GM23338 (cell line): ENCODE measurements around the gene GPA33. TPM values are rescaled to one million over a fixed set of nuclear protein-coding genes. Genes with fewer than 3 reads are reported as not detected.

Source experiments
- ATAC-seq: fragments of 200-7000 bp; cut with Tn5 transposase; 3 replicates; pipeline ENCODE4 v1.9.1; 2020
- DNase-seq: peaks from one replicate; pipeline ENCODE4 v3.0.0-alpha.2; 2015; ENCODE audit warnings: low spot score
- H2AFZ ChIP-seq: fragments of 200-600 bp; sonication (generic); 2 replicates; pipeline ENCODE4 v1.8.0; 2016; ENCODE audit warnings: antibody characterized with exemption, mild to moderate bottlenecking, moderate library complexity
- H3F3A ChIP-seq: fragments of 200-600 bp; sonication (generic); replicated peaks from 2 replicates; pipeline ENCODE4 v1.8.0; 2017; ENCODE audit warnings: antibody characterized with exemption, mixed run types, low read depth
- H3K27ac ChIP-seq: fragments of 200-600 bp; sonication (generic); 2 replicates; pipeline ENCODE4 v1.6.1; 2016; ENCODE audit warnings: low read depth
- H3K27me3 ChIP-seq: fragments of 200-600 bp; sonication (generic); 2 replicates; pipeline ENCODE4 v1.8.0; 2016; ENCODE audit warnings: mild to moderate bottlenecking, mixed run types, moderate library complexity; ENCODE audit not compliant: insufficient read depth
- H3K36me3 ChIP-seq: fragments of 200-600 bp; sonication (generic); 2 replicates; pipeline ENCODE4 v1.8.0; 2016; ENCODE audit warnings: mild to moderate bottlenecking; ENCODE audit not compliant: insufficient read depth
- H3K4me1 ChIP-seq: fragments of 200-600 bp; sonication (generic); 2 replicates; pipeline ENCODE4 v1.8.0; 2016; ENCODE audit warnings: mild to moderate bottlenecking, moderate library complexity; ENCODE audit not compliant: insufficient read depth
- H3K4me2 ChIP-seq: fragments of 200-600 bp; sonication (generic); 2 replicates; pipeline ENCODE4 v1.7.1; 2017; ENCODE audit warnings: mixed run types
- H3K4me3 ChIP-seq: fragments of 200-600 bp; sonication (generic); 2 replicates; pipeline ENCODE4 v1.6.1; 2016; ENCODE audit warnings: mixed run types
- H3K79me2 ChIP-seq: fragments of 200-600 bp; sonication (generic); replicated peaks from 2 replicates; pipeline ENCODE4 v1.8.0; 2017; ENCODE audit warnings: mild to moderate bottlenecking; ENCODE audit not compliant: insufficient read depth
- H3K9me2 ChIP-seq: fragments of 200-600 bp; sonication (generic); 2 replicates; pipeline ENCODE4 v1.8.0; 2017; ENCODE audit not compliant: insufficient read depth
- H4K20me1 ChIP-seq: fragments of 200-600 bp; sonication (generic); replicated peaks from 2 replicates; pipeline ENCODE4 v1.8.0; 2017; ENCODE audit warnings: mild to moderate bottlenecking; ENCODE audit not compliant: insufficient read depth
- H3K27ac Mint-ChIP-seq: 2 replicates; pipeline ENCODE4 v1.8.0; 2020; ENCODE audit warnings: inconsistent platforms, mild to moderate bottlenecking, moderate library complexity, mixed read lengths
- H3K27me3 Mint-ChIP-seq: 3 replicates; pipeline ENCODE4 v1.8.0; 2022; ENCODE audit warnings: low read depth, mild to moderate bottlenecking, moderate library complexity, mixed read lengths, inconsistent platforms; ENCODE audit not compliant: insufficient read depth, poor library complexity
- H3K36me3 Mint-ChIP-seq: 3 replicates; pipeline ENCODE4 v1.8.0; 2021; ENCODE audit warnings: low read depth, mild to moderate bottlenecking, inconsistent platforms, moderate library complexity, mixed read lengths
- H3K4me1 Mint-ChIP-seq: 3 replicates; pipeline ENCODE4 v1.8.0; 2020; ENCODE audit warnings: mild to moderate bottlenecking, inconsistent platforms, mixed read lengths
- H3K4me3 Mint-ChIP-seq: 3 replicates; pipeline ENCODE4 v1.8.0; 2021; ENCODE audit warnings: moderate library complexity, mild to moderate bottlenecking, inconsistent platforms, mixed read lengths
- H3K9me3 Mint-ChIP-seq: 3 replicates; pipeline ENCODE4 v1.8.0; 2020; ENCODE audit warnings: moderate library complexity, mild to moderate bottlenecking, inconsistent platforms, mixed read lengths
- CREB1 ChIP-seq: fragments of 250-450 bp; sonication (Bioruptor Pico); IDR thresholded peaks from 2 replicates; pipeline ENCODE4 v1.5.0; 2020; ENCODE audit warnings: low read depth, mild to moderate bottlenecking, moderate library complexity
- EZH2 ChIP-seq: fragments of 200-600 bp; sonication (generic); IDR thresholded peaks from one replicate; pipeline ENCODE4 v1.8.0; 2017; ENCODE audit warnings: antibody characterized with exemption, mild to moderate bottlenecking, low read depth; ENCODE audit not compliant: unreplicated experiment
- EZH2phosphoT487 ChIP-seq: fragments of 200-600 bp; sonication (generic); IDR thresholded peaks from one replicate; pipeline ENCODE4 v1.8.1; 2018; ENCODE audit warnings: antibody characterized with exemption; ENCODE audit not compliant: unreplicated experiment
- JUNB ChIP-seq: IDR thresholded peaks from one replicate; pipeline ENCODE4 v1.6.1; 2016; ENCODE audit warnings: antibody characterized with exemption; ENCODE audit not compliant: unreplicated experiment
- NANOG ChIP-seq: IDR thresholded peaks from 2 replicates; pipeline ENCODE4 v1.6.1; 2016; ENCODE audit warnings: antibody characterized with exemption, borderline replicate concordance
- POLR2AphosphoS5 ChIP-seq: IDR thresholded peaks from 2 replicates; pipeline ENCODE4 v1.6.1; 2016; ENCODE audit warnings: antibody characterized with exemption, low read depth
- STAT1 ChIP-seq: IDR thresholded peaks from one replicate; pipeline ENCODE4 v1.6.1; 2016; ENCODE audit warnings: antibody characterized with exemption; ENCODE audit not compliant: unreplicated experiment
- ZNF114 ChIP-seq: fragments of 250-450 bp; sonication (Bioruptor Pico); IDR thresholded peaks from 2 replicates; pipeline ENCODE4 v1.5.0; 2020; ENCODE audit warnings: mild to moderate bottlenecking, moderate library complexity
- ZNF331 ChIP-seq: fragments of 250-450 bp; sonication (Bioruptor Pico); IDR thresholded peaks from 2 replicates; pipeline ENCODE4 v1.5.0; 2020; ENCODE audit warnings: low read depth, mild to moderate bottlenecking, moderate library complexity
- polyA plus RNA-seq: library from polyadenylated mRNA; unstranded; fragments of >200 nt; fragmentation: Nextera tagmentation; extraction: Ambion mirVana; gene quantifications from 2 replicates; pipeline ENCODE4 v1.2.1, GENCODE V29; 2016
- total RNA-seq: library from RNA; depleted of rRNA; stranded (reverse); fragments of >200 nt; shearing (Covaris generic); gene quantifications from 2 replicates; pipeline ENCODE4 v1.2.3, GENCODE V29; 2014
- TF ChIP-seq, protein P1 (sequence below): fragments of 250-450 bp; sonication (Bioruptor Pico); IDR thresholded peaks from 2 replicates; pipeline ENCODE4 v1.5.0; 2020; ENCODE audit warnings: mild to moderate bottlenecking, moderate library complexity
- TF ChIP-seq, protein P2 (sequence below): IDR thresholded peaks from one replicate; pipeline ENCODE4 v1.6.1; 2018; ENCODE audit warnings: antibody characterized with exemption; ENCODE audit not compliant: unreplicated experiment
- TF ChIP-seq, protein P3 (sequence below): IDR thresholded peaks from 2 replicates; pipeline ENCODE4 v1.6.1; 2016; ENCODE audit warnings: antibody characterized with exemption
- TF ChIP-seq, protein P4 (sequence below), 2 experiments: fragments of 200-600 bp in 1 of 2; sonication (generic) in 1 of 2; conservative IDR thresholded peaks; 2 replicates each; pipeline versions ENCODE4 v1.5.1 to v1.6.1; 2016 to 2017; ENCODE audit warnings: antibody characterized with exemption in 2 of 2, low read depth in 2 of 2, mild to moderate bottlenecking in 2 of 2, moderate library complexity in 1 of 2

Gene GPA33
- total and polyA plus RNA-seq, 2 experiments from 2014 or later = 0.10 to 0.28 TPM

DNA sequence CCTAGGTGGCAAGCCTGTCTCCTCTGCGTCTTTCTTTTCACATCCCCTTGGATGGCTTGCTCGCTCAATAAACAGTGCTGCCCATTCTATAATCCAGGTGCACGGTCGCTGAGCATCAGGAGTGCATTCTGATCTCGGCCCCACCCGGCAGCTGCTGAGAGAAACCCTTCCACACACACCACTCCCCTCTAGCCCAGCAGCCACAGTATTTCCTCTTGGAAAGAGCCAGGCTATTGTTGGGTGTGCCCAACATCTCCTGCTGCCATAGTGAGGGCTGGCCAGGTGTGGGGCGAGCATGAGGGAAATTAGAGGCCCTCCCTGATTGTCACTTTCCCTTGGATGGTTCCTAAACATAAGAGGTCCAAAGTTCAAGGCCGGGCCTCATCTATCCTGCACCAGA lies 24.7 kb downstream of the GPA33 start:
- no peaks in the 10 kb centered on the region for H3K4me1 ChIP-seq
- no peak overlapping the region for H2AFZ ChIP-seq
- H3K4me1 Mint-ChIP-seq = peaks cover 14% of the 10 kb centered on the region; the same call in 2 of the 3 replicates
- H3F3A ChIP-seq = no peaks in the 10 kb centered on the region
- no peak overlapping the region for H3K27ac Mint-ChIP-seq
- H3K36me3 ChIP-seq = no peaks in the 10 kb centered on the region
- no peak overlapping the region for H3K4me3 ChIP-seq
- H4K20me1 ChIP-seq = no peaks in the 10 kb centered on the region
- H3K4me2 ChIP-seq = no peak overlapping the region
- H3K27me3 Mint-ChIP-seq = peaks cover 3% of the 10 kb centered on the region
- H3K4me3 Mint-ChIP-seq = no peak overlapping the region
- no peak for TF ChIP-seq STAT1
- no peak for TF ChIP-seq ZNF331 (CRISPR knock-in tag)
- TF ChIP-seq, protein P1, sequence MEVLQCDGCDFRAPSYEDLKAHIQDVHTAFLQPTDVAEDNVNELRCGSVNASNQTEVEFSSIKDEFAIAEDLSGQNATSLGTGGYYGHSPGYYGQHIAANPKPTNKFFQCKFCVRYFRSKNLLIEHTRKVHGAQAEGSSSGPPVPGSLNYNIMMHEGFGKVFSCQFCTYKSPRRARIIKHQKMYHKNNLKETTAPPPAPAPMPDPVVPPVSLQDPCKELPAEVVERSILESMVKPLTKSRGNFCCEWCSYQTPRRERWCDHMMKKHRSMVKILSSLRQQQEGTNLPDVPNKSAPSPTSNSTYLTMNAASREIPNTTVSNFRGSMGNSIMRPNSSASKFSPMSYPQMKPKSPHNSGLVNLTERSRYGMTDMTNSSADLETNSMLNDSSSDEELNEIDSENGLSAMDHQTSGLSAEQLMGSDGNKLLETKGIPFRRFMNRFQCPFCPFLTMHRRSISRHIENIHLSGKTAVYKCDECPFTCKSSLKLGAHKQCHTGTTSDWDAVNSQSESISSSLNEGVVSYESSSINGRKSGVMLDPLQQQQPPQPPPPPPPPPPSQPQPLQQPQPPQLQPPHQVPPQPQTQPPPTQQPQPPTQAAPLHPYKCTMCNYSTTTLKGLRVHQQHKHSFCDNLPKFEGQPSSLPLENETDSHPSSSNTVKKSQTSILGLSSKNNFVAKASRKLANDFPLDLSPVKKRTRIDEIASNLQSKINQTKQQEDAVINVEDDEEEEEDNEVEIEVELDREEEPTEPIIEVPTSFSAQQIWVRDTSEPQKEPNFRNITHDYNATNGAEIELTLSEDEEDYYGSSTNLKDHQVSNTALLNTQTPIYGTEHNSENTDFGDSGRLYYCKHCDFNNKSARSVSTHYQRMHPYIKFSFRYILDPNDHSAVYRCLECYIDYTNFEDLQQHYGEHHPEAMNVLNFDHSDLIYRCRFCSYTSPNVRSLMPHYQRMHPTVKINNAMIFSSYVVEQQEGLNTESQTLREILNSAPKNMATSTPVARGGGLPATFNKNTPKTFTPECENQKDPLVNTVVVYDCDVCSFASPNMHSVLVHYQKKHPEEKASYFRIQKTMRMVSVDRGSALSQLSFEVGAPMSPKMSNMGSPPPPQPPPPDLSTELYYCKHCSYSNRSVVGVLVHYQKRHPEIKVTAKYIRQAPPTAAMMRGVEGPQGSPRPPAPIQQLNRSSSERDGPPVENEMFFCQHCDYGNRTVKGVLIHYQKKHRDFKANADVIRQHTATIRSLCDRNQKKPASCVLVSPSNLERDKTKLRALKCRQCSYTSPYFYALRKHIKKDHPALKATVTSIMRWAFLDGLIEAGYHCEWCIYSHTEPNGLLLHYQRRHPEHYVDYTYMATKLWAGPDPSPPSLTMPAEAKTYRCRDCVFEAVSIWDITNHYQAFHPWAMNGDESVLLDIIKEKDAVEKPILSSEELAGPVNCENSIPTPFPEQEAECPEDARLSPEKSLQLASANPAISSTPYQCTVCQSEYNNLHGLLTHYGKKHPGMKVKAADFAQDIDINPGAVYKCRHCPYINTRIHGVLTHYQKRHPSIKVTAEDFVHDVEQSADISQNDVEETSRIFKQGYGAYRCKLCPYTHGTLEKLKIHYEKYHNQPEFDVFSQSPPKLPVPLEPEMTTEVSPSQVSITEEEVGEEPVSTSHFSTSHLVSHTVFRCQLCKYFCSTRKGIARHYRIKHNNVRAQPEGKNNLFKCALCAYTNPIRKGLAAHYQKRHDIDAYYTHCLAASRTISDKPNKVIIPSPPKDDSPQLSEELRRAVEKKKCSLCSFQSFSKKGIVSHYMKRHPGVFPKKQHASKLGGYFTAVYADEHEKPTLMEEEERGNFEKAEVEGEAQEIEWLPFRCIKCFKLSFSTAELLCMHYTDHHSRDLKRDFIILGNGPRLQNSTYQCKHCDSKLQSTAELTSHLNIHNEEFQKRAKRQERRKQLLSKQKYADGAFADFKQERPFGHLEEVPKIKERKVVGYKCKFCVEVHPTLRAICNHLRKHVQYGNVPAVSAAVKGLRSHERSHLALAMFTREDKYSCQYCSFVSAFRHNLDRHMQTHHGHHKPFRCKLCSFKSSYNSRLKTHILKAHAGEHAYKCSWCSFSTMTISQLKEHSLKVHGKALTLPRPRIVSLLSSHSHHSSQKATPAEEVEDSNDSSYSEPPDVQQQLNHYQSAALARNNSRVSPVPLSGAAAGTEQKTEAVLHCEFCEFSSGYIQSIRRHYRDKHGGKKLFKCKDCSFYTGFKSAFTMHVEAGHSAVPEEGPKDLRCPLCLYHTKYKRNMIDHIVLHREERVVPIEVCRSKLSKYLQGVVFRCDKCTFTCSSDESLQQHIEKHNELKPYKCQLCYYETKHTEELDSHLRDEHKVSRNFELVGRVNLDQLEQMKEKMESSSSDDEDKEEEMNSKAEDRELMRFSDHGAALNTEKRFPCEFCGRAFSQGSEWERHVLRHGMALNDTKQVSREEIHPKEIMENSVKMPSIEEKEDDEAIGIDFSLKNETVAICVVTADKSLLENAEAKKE (CRISPR knock-in tag) = no peak
- TF ChIP-seq EZH2phosphoT487 = no peak
- TF ChIP-seq NANOG = no peak
- TF ChIP-seq JUNB = no peak
- TF ChIP-seq, protein P2, sequence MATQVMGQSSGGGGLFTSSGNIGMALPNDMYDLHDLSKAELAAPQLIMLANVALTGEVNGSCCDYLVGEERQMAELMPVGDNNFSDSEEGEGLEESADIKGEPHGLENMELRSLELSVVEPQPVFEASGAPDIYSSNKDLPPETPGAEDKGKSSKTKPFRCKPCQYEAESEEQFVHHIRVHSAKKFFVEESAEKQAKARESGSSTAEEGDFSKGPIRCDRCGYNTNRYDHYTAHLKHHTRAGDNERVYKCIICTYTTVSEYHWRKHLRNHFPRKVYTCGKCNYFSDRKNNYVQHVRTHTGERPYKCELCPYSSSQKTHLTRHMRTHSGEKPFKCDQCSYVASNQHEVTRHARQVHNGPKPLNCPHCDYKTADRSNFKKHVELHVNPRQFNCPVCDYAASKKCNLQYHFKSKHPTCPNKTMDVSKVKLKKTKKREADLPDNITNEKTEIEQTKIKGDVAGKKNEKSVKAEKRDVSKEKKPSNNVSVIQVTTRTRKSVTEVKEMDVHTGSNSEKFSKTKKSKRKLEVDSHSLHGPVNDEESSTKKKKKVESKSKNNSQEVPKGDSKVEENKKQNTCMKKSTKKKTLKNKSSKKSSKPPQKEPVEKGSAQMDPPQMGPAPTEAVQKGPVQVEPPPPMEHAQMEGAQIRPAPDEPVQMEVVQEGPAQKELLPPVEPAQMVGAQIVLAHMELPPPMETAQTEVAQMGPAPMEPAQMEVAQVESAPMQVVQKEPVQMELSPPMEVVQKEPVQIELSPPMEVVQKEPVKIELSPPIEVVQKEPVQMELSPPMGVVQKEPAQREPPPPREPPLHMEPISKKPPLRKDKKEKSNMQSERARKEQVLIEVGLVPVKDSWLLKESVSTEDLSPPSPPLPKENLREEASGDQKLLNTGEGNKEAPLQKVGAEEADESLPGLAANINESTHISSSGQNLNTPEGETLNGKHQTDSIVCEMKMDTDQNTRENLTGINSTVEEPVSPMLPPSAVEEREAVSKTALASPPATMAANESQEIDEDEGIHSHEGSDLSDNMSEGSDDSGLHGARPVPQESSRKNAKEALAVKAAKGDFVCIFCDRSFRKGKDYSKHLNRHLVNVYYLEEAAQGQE = no peak
- no peak for TF ChIP-seq EZH2
- TF ChIP-seq, protein P3, sequence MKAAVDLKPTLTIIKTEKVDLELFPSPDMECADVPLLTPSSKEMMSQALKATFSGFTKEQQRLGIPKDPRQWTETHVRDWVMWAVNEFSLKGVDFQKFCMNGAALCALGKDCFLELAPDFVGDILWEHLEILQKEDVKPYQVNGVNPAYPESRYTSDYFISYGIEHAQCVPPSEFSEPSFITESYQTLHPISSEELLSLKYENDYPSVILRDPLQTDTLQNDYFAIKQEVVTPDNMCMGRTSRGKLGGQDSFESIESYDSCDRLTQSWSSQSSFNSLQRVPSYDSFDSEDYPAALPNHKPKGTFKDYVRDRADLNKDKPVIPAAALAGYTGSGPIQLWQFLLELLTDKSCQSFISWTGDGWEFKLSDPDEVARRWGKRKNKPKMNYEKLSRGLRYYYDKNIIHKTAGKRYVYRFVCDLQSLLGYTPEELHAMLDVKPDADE = no peak
- TF ChIP-seq CREB1 (CRISPR knock-in tag) = no peak
- TF ChIP-seq, protein P4, sequence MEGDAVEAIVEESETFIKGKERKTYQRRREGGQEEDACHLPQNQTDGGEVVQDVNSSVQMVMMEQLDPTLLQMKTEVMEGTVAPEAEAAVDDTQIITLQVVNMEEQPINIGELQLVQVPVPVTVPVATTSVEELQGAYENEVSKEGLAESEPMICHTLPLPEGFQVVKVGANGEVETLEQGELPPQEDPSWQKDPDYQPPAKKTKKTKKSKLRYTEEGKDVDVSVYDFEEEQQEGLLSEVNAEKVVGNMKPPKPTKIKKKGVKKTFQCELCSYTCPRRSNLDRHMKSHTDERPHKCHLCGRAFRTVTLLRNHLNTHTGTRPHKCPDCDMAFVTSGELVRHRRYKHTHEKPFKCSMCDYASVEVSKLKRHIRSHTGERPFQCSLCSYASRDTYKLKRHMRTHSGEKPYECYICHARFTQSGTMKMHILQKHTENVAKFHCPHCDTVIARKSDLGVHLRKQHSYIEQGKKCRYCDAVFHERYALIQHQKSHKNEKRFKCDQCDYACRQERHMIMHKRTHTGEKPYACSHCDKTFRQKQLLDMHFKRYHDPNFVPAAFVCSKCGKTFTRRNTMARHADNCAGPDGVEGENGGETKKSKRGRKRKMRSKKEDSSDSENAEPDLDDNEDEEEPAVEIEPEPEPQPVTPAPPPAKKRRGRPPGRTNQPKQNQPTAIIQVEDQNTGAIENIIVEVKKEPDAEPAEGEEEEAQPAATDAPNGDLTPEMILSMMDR (conservative IDR thresholded peaks at IDR 0.05; ENCODE audit: low read depth in 2 of 2) = no peak
- TF ChIP-seq ZNF114 (CRISPR knock-in tag) = no peak
- no peak for TF ChIP-seq POLR2AphosphoS5
- H3K36me3 Mint-ChIP-seq = no peaks in the 10 kb centered on the region
- no peaks in the 10 kb centered on the region for H3K27me3 ChIP-seq
- H3K9me2 ChIP-seq = no peaks in the 10 kb centered on the region
- ATAC-seq (no peak), DNase-seq (no peak)
- no peaks in the 10 kb centered on the region for H3K9me3 Mint-ChIP-seq
- no peak overlapping the region for H3K27ac ChIP-seq
- H3K79me2 ChIP-seq = no peaks in the 10 kb centered on the region
